ENCODE measurements around the gene METTL15.

DNA sequence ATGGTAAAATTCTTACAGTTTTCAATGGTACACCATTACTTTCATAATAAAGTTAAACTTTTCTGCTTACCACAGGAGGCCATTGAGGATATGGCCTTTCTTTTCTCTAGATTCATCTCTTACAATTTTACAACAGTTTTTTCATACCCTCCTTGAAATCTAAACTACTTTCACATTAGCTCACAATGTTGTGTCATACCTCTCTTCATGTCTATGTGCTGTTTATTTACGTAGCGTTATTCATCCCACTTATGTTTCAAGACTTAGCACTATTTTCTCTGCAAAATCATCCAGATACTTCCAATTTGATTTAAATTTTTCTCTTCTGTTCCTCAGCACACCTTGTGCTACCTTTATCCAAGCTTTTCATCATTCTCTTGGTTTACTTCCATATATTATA, 123.3 kb downstream of the METTL15 start:
- TF ChIP-seq CTCF (IDR thresholded peaks at IDR 0.05) (no peak), EZH2 (IDR thresholded peaks at IDR 0.05; ENCODE audit: borderline replicate concordance, insufficient read depth, low read depth, low read length, poor library complexity, severe bottlenecking) (no peak)
